ENCODE data around the gene INTS11. TPM values are rescaled to one million over a fixed set of nuclear protein-coding genes. Genes with fewer than 3 reads are reported as not detected.

INTS11 gene
- total RNA-seq, 3 donors from 2014 or later, result 68.6 to 125 (median 119) TPM

- no peaks in the 10 kb centered on the region for H3K27me3 ChIP-seq
- intact Hi-C loops (cut with DNase I; ENCODE audit: low total_unique reads), result loop anchor here (5.0 kb wide), 1 partner anchor 171 kb away; no protein-coding TSS in a partner anchor
- no peaks in the 10 kb centered on the region for H3K36me3 ChIP-seq
- TF ChIP-seq POLR2AphosphoS5 (IDR thresholded peaks at IDR 0.05) (no peak), POLR2A (IDR thresholded peaks at IDR 0.05) (no peak)
- TF ChIP-seq, protein P1, sequence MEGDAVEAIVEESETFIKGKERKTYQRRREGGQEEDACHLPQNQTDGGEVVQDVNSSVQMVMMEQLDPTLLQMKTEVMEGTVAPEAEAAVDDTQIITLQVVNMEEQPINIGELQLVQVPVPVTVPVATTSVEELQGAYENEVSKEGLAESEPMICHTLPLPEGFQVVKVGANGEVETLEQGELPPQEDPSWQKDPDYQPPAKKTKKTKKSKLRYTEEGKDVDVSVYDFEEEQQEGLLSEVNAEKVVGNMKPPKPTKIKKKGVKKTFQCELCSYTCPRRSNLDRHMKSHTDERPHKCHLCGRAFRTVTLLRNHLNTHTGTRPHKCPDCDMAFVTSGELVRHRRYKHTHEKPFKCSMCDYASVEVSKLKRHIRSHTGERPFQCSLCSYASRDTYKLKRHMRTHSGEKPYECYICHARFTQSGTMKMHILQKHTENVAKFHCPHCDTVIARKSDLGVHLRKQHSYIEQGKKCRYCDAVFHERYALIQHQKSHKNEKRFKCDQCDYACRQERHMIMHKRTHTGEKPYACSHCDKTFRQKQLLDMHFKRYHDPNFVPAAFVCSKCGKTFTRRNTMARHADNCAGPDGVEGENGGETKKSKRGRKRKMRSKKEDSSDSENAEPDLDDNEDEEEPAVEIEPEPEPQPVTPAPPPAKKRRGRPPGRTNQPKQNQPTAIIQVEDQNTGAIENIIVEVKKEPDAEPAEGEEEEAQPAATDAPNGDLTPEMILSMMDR (IDR thresholded peaks at IDR 0.05), result no peak
- no peak for DNase-seq (ENCODE audit: low spot score in 2 of 2)
- no peaks in the 10 kb centered on the region for H3K9me3 ChIP-seq
- H3K4me1 ChIP-seq, result peaks cover 0 to 10% of the 10 kb centered on the region in 2 donors
- H3K27ac ChIP-seq, result no peak overlapping the region
- H3K4me3 ChIP-seq, result no peak overlapping the region
Observed at GRCh38 chr1:1293263-1294249, 30.9 kb downstream of the INTS11 start.

DNA sequence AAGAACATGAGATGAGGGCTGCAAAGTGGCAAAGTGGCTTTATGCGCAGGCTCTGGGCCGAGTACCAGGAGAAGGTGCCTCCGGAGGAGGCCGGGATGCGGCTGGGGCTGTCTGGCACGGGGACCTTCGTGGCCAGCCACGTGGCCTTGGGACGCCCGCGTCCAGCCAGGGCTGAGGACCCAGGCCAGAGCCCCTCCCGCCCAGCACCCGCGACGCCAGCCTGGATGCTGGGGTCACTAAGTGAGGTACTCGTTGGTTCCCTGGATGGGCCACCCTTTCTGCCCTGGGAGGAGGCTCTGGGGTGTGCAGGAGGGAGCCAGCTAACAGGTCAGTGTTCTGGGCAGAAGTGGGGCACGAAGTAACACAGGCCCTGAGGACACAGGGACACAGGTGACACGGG is 31.6 kb downstream of the INTS11 start:
- Histone ChIP-seq H3K27ac (no peak overlapping the region), H3K4me3 (no peak overlapping the region), H3K9me3 (no peaks in the 10 kb centered on the region), H3K27me3 (peaks cover 0 to under 1% of the 10 kb centered on the region in 2 donors), H3K36me3 (no peaks in the 10 kb centered on the region), H3K4me1 (peaks cover 0 to 10% of the 10 kb centered on the region in 2 donors)
- no peak for DNase-seq (ENCODE audit: low spot score in 2 of 2)
- TF ChIP-seq POLR2AphosphoS5 (IDR thresholded peaks at IDR 0.05) (no peak), POLR2A (IDR thresholded peaks at IDR 0.05) (no peak)
- TF ChIP-seq, protein P1 (IDR thresholded peaks at IDR 0.05), result no peak
- intact Hi-C loops (cut with DNase I; ENCODE audit: low total_unique reads), result loop anchor here (5.0 kb wide), 1 partner anchor 171 kb away; no protein-coding TSS in a partner anchor

GRCh38 chr1:1292442-1292779 is 32.0 kb downstream of the INTS11 start:
- no peak overlapping the region for H3K4me3 ChIP-seq
- peaks cover 0 to 10% of the 10 kb centered on the region in 2 donors for H3K4me1 ChIP-seq
- peaks cover 0 to 5% of the 10 kb centered on the region in 2 donors for H3K27me3 ChIP-seq
- H3K9me3 ChIP-seq, result no peaks in the 10 kb centered on the region
- H3K36me3 ChIP-seq, result no peaks in the 10 kb centered on the region
- DNase-seq (ENCODE audit: low spot score in 2 of 2), result no peak
- no peak for TF ChIP-seq POLR2A (IDR thresholded peaks at IDR 0.05)
- no peak for TF ChIP-seq POLR2AphosphoS5 (IDR thresholded peaks at IDR 0.05)
- TF ChIP-seq, protein P1 (IDR thresholded peaks at IDR 0.05), result no peak
- H3K27ac ChIP-seq, result no peak overlapping the region
- intact Hi-C loops (cut with DNase I; ENCODE audit: low total_unique reads), result loop anchor here (5.0 kb wide), 1 partner anchor 170 kb away; no protein-coding TSS in a partner anchor

DNA sequence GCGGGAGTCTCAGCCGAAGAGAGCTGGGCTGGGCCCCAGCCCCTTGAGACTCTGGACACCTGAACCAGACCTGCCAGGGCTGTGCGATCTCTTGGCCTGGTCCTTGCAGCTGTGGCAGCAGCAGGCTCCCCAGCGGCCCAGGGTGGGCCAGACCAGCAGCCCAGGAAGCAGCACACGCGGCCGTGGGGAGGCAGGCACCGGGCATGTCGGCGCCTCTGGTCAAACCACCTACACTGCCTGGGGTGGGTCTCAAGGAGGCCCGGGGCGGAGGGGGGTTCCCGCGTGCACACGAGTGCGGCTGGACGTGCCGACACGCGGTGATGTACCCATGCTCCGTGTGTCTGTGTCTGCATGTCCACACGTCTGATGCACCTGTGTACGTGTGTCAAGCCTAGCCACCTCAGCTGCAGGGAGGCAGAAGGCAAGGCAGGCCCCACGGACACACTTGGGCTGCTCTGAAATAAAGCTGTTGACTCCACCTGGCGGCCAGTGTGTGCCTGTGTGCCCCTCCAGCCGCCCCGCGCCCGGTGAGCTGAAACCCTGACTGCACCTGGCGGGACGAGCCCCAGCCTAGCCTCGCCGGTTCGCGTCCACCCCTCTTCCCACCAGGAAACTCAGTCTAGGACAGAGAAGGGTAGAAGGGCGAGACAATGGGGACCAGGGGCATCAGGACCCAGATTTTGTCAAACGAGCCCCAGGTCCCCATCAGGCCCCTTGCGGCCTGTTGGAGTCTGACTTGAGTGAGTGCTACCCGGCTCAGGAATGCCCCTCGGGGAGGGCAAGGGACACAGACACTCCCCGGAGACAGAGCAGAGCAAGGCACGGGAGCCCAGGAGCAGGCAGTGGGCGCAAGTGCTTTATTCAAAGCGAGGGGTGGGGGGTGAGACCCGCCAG is 32.7 kb downstream of the INTS11 start:
- Histone ChIP-seq H3K27me3 (peaks cover 0 to 11% of the 10 kb centered on the region in 2 donors), H3K4me3 (no peak overlapping the region), H3K36me3 (no peaks in the 10 kb centered on the region), H3K27ac (no peak overlapping the region), H3K9me3 (no peaks in the 10 kb centered on the region), H3K4me1 (peaks cover 0 to 10% of the 10 kb centered on the region in 2 donors)
- peak; percentile 77 to 80 for DNase-seq (ENCODE audit: low spot score in 2 of 2)
- intact Hi-C loops (cut with DNase I; ENCODE audit: low total_unique reads), result loop anchor here (5.0 kb wide), 1 partner anchor 169 kb away; no protein-coding TSS in a partner anchor
- TF ChIP-seq POLR2AphosphoS5 (IDR thresholded peaks at IDR 0.05), result no peak
- TF ChIP-seq, protein P1 (IDR thresholded peaks at IDR 0.05), result peak; percentile 62 to 87 (median 86)

Measured in breast epithelium (tissue), 4 donors.